ENCODE results near the gene TRAPPC2L.
A peak's percentile ranks its signal among the peaks of the same experiment; 100 is the strongest.

TRAPPC2L gene, protein sequence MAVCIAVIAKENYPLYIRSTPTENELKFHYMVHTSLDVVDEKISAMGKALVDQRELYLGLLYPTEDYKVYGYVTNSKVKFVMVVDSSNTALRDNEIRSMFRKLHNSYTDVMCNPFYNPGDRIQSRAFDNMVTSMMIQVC

DNA sequence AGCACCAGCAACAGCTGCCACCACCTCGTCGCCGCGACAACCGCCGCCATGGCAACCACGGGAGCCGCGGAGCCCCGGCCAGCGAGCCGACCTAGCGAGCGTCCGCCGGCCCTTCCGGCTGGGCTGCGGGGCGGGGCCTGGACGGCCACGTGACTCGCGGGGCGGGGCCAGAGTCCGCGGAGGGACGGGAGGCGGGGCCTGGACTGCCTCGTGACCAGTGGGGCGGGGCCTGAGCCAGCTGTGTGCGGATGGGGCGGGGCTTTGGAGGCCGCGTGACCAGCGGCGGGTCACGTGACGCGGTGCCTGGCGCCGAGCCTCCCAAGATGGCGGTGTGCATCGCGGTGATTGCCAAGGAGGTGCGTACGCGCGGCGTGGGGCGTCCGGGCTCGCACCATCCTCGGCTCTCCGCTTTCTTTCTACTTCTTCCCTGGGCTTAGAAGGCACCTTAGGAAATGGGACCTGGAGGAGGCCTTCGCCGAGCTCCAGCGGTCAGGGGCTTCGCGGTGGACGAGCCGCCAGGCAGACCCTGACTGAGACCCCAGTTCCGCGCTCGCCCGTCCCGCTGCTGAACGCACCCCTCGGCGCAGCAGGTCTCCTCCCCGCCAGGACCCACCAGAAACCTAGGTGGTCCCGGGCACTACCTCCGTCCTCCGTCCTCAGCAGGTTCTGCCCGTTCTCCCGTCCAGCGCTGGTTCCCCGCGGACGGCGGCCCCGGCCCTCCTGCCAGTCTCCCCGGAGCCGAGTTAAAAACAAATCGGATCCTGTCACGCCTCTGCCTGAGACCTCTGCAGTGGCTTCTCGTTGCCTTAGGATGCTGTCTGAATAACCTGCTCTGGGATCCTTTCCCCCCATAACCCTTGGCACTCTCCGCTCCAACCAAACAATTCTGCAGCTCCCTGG, at the start of gene TRAPPC2L, which contains the start of gene GALNS:
Gene TRAPPC2L (plus strand): TSS at position 300 of the 900 bp plus-strand sequence. CDS start 24 bp downstream, at position 324.
Gene GALNS (minus strand): TSS at position 120 of the 900 bp plus-strand sequence. CDS start 70 bp downstream, at position 50.
- Histone ChIP-seq H3K9me3 (ENCODE audit: control insufficient read depth in 1 of 2, low read length in 2 of 2) (no peaks in the 10 kb centered on the region), H3K27ac (ENCODE audit: low read length) (peak within 1 kb of the TSS; percentile 16), H3K4me1 (ENCODE audit: control insufficient read depth in 1 of 2, insufficient read depth in 2 of 2, low read length in 2 of 2) (peaks cover 3 to 30% of the 10 kb centered on the region in 2 donors), H3K27me3 (ENCODE audit: low read depth, low read length) (no peaks in the 10 kb centered on the region), H3K4me3 (ENCODE audit: low read depth in 1 of 2, low read length in 2 of 2) (peak within 1 kb of the TSS; percentile 95 to 99), H3K36me3 (ENCODE audit: control insufficient read depth in 1 of 2, insufficient read depth in 2 of 2, low read length in 2 of 2) (peaks cover 17 to 35% of the 10 kb centered on the region in 2 donors)

DNA sequence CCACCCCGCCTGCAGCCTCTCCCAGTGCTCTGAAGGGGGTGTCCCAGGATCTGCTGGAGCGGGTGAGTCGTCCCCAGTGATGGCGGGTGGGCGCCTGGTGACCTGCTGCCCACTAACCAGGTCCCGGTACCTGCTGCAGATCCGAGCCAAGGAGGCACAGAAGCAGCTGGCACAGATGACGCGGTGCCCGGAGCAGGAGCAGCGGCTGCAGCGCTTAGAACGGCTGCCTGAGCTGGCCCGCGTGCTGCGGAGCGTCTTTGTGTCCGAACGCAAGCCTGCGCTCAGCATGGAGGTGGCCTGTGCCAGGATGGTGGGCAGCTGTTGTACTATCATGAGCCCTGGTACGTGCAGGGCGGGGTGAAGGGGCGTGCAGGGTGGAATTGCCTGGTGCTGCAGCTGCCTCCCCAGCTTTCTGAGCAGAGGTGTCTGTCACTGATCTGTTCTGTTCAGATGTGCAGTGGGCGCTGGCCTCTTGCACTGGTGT, 49.7 kb upstream of the TRAPPC2L start:
- H3K27ac ChIP-seq (ENCODE audit: low read length): no peak overlapping the region
- H3K9me3 ChIP-seq (ENCODE audit: control insufficient read depth in 1 of 2, low read length in 2 of 2): no peaks in the 10 kb centered on the region
- no peaks in the 10 kb centered on the region for H3K27me3 ChIP-seq (ENCODE audit: low read depth, low read length)
- H3K4me3 ChIP-seq (ENCODE audit: low read depth in 1 of 2, low read length in 2 of 2): no peak overlapping the region
- H3K36me3 ChIP-seq (ENCODE audit: control insufficient read depth in 1 of 2, insufficient read depth in 2 of 2, low read length in 2 of 2): peaks cover 4 to 6% of the 10 kb centered on the region in 2 donors
- H3K4me1 ChIP-seq (ENCODE audit: control insufficient read depth in 1 of 2, insufficient read depth in 2 of 2, low read length in 2 of 2): peaks cover 7 to 32% of the 10 kb centered on the region in 2 donors

GRCh38 chr16:88807626-88808453, 49.1 kb upstream of the TRAPPC2L start:
- Histone ChIP-seq H3K27me3 (ENCODE audit: low read depth, low read length) (no peaks in the 10 kb centered on the region), H3K4me1 (ENCODE audit: control insufficient read depth in 1 of 2, insufficient read depth in 2 of 2, low read length in 2 of 2) (peaks cover 7 to 39% of the 10 kb centered on the region in 2 donors), H3K36me3 (ENCODE audit: control insufficient read depth in 1 of 2, insufficient read depth in 2 of 2, low read length in 2 of 2) (peaks cover 4 to 6% of the 10 kb centered on the region in 2 donors), H3K9me3 (ENCODE audit: control insufficient read depth in 1 of 2, low read length in 2 of 2) (no peaks in the 10 kb centered on the region), H3K27ac (ENCODE audit: low read length) (no peak overlapping the region), H3K4me3 (ENCODE audit: low read depth in 1 of 2, low read length in 2 of 2) (no peak overlapping the region)

- H3K27me3 ChIP-seq (ENCODE audit: low read depth, low read length): no peaks in the 10 kb centered on the region
- peaks cover 7 to 37% of the 10 kb centered on the region in 2 donors for H3K4me1 ChIP-seq (ENCODE audit: control insufficient read depth in 1 of 2, insufficient read depth in 2 of 2, low read length in 2 of 2)
- no peak overlapping the region for H3K27ac ChIP-seq (ENCODE audit: low read length)
- peaks cover 4 to 6% of the 10 kb centered on the region in 2 donors for H3K36me3 ChIP-seq (ENCODE audit: control insufficient read depth in 1 of 2, insufficient read depth in 2 of 2, low read length in 2 of 2)
- no peaks in the 10 kb centered on the region for H3K9me3 ChIP-seq (ENCODE audit: control insufficient read depth in 1 of 2, low read length in 2 of 2)
- no peak overlapping the region for H3K4me3 ChIP-seq (ENCODE audit: low read depth in 1 of 2, low read length in 2 of 2)
Observed at GRCh38 chr16:88809068-88809675, 47.8 kb upstream of the TRAPPC2L start.

GRCh38 chr16:88809676-88810165, 47.2 kb upstream of the TRAPPC2L start:
- no peaks in the 10 kb centered on the region for H3K9me3 ChIP-seq (ENCODE audit: control insufficient read depth in 1 of 2, low read length in 2 of 2)
- H3K27me3 ChIP-seq (ENCODE audit: low read depth, low read length): no peaks in the 10 kb centered on the region
- H3K4me3 ChIP-seq (ENCODE audit: low read depth in 1 of 2, low read length in 2 of 2): peak overlapping the region in 1 of 2 donors; percentile 74
- H3K27ac ChIP-seq (ENCODE audit: low read length): no peak overlapping the region
- H3K36me3 ChIP-seq (ENCODE audit: control insufficient read depth in 1 of 2, insufficient read depth in 2 of 2, low read length in 2 of 2): peaks cover 4 to 6% of the 10 kb centered on the region in 2 donors
- peaks cover 7 to 32% of the 10 kb centered on the region in 2 donors for H3K4me1 ChIP-seq (ENCODE audit: control insufficient read depth in 1 of 2, insufficient read depth in 2 of 2, low read length in 2 of 2)

GRCh38 chr16:88810166-88810911, 46.6 kb upstream of the TRAPPC2L start:
- H3K4me1 ChIP-seq (ENCODE audit: control insufficient read depth in 1 of 2, insufficient read depth in 2 of 2, low read length in 2 of 2): peaks cover 7 to 31% of the 10 kb centered on the region in 2 donors
- peak overlapping the region; percentile 33 for H3K27ac ChIP-seq (ENCODE audit: low read length)
- H3K4me3 ChIP-seq (ENCODE audit: low read depth in 1 of 2, low read length in 2 of 2): peak overlapping the region; percentile 73 to 74
- no peaks in the 10 kb centered on the region for H3K9me3 ChIP-seq (ENCODE audit: control insufficient read depth in 1 of 2, low read length in 2 of 2)
- H3K27me3 ChIP-seq (ENCODE audit: low read depth, low read length): no peaks in the 10 kb centered on the region
- peaks cover 4 to 6% of the 10 kb centered on the region in 2 donors for H3K36me3 ChIP-seq (ENCODE audit: control insufficient read depth in 1 of 2, insufficient read depth in 2 of 2, low read length in 2 of 2)

- H3K27ac ChIP-seq (ENCODE audit: low read length): peak overlapping the region; percentile 33
- peaks cover 7 to 31% of the 10 kb centered on the region in 2 donors for H3K4me1 ChIP-seq (ENCODE audit: control insufficient read depth in 1 of 2, insufficient read depth in 2 of 2, low read length in 2 of 2)
- H3K36me3 ChIP-seq (ENCODE audit: control insufficient read depth in 1 of 2, insufficient read depth in 2 of 2, low read length in 2 of 2): peaks cover 4 to 6% of the 10 kb centered on the region in 2 donors
- no peaks in the 10 kb centered on the region for H3K27me3 ChIP-seq (ENCODE audit: low read depth, low read length)
- no peaks in the 10 kb centered on the region for H3K9me3 ChIP-seq (ENCODE audit: control insufficient read depth in 1 of 2, low read length in 2 of 2)
- peak overlapping the region; percentile 73 to 74 for H3K4me3 ChIP-seq (ENCODE audit: low read depth in 1 of 2, low read length in 2 of 2)
Observed at GRCh38 chr16:88810912-88811768, 45.8 kb upstream of the TRAPPC2L start.

DNA sequence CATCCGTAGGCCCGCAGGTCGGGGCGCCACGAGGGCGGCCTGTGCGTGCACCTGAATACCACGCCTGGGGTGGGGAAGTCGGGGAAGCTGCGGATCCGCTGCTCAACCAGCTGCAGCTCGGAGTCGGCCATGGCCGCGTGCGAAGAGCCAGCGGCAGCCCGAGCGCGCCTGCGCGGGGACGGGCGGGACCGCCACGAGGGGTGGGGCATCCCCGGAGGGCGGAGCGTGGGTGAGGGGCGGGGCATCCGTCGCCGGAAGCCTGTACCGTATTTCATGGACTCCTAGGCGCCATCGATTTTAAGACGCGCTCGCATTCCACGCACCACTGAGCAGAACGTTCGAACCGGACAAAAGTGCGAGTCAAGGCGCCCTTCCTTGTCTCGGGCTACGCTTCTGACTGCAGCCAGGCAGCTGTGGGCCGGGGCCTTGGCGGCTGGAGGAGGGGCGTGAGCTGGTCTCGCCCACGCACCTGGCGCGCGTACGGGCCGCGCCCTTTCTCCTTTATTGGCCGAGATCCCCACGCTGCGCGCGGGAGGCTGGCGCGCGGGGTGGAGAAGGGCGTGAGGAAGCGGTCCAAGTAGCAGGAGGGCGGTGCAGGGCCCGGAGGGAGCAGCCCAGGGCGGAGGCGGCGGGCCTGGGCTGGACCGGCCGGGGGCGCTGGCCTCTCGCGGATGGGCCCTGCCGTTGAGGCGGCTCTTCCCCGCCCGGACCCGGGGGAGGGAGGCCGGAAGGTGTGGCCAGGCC, 45.0 kb upstream of the TRAPPC2L start, which contains the start of gene APRT:
Gene APRT (minus strand): TSS at position 160 of the 744 bp plus-strand sequence. CDS start 29 bp downstream, at position 131.
- H3K27ac ChIP-seq (ENCODE audit: low read length): peak within 1 kb of the TSS; percentile 51
- H3K27me3 ChIP-seq (ENCODE audit: low read depth, low read length): no peaks in the 10 kb centered on the region
- H3K4me1 ChIP-seq (ENCODE audit: control insufficient read depth in 1 of 2, insufficient read depth in 2 of 2, low read length in 2 of 2): peaks cover 7 to 31% of the 10 kb centered on the region in 2 donors

More for the DNA sequence above, 45.0 kb upstream of the TRAPPC2L start, which contains the start of gene APRT:
- Histone ChIP-seq H3K4me3 (ENCODE audit: low read depth in 1 of 2, low read length in 2 of 2) (peak within 1 kb of the TSS; percentile 73 to 74), H3K36me3 (ENCODE audit: control insufficient read depth in 1 of 2, insufficient read depth in 2 of 2, low read length in 2 of 2) (peaks cover 4 to 6% of the 10 kb centered on the region in 2 donors), H3K9me3 (ENCODE audit: control insufficient read depth in 1 of 2, low read length in 2 of 2) (no peaks in the 10 kb centered on the region)
